ENCODE measurements around the gene MMP25. TPM values are rescaled to one million over a fixed set of nuclear protein-coding genes. Genes with fewer than 3 reads are reported as not detected.

MMP25 gene
- total and polyA plus RNA-seq, 2 experiments from 2014 or later = 0.16 TPM; not detected in 1

- TF ChIP-seq EZH2phosphoT487 (IDR thresholded peaks at IDR 0.05; ENCODE audit: insufficient read depth, low read depth) = no peak
- no peak for TF ChIP-seq EZH2 (IDR thresholded peaks at IDR 0.05; ENCODE audit: insufficient read depth, poor library complexity, severe bottlenecking)
- Histone ChIP-seq H3K27ac (no peak overlapping the region), H3F3A (ENCODE audit: insufficient read depth) (peaks cover 8% of the 10 kb centered on the region; the same call in 1 of the 2 replicates), H2AFZ (no peak overlapping the region), H3K4me2 (ENCODE audit: unreplicated experiment) (no peak overlapping the region), H3K4me1 (ENCODE audit: insufficient read depth) (peaks cover 1% of the 10 kb centered on the region), H3K9me3 (ENCODE audit: low read depth) (no peaks in the 10 kb centered on the region), H3K9me2 (ENCODE audit: insufficient read depth) (no peaks in the 10 kb centered on the region), H3K79me2 (ENCODE audit: insufficient read depth) (no peaks in the 10 kb centered on the region), H3K9ac (no peak overlapping the region), H4K20me1 (ENCODE audit: insufficient read depth) (no peaks in the 10 kb centered on the region), H3K4me3 (no peak overlapping the region), H3K36me3 (ENCODE audit: low read depth) (no peaks in the 10 kb centered on the region; the same call in 1 of the 2 replicates), H3K27me3 (replicated peaks; ENCODE audit: insufficient read depth) (0 out of 2 replicates have a peak, but pooled peaks cover 2% of the 10 kb centered on the region)
- WGBS, 2 experiments (ENCODE audit: low coverage in 1 of 2, low lambda C conversion rate in 2 of 2, missing lambda C conversion rate in 2 of 2) = 39 to 40% methylated on average over 38 to 55 of the region's 58 CpGs
- in situ Hi-C loops (cut with MboI) = no loop called here
- peak; percentile 82 for DNase-seq
Observed at GRCh38 chr16:3027983-3028715, 18.2 kb upstream of the MMP25 start.

GRCh38 chr16:3028716-3029319 lies 17.5 kb upstream of the MMP25 start:
- no peak overlapping the region for H2AFZ ChIP-seq
- H3K27me3 ChIP-seq (replicated peaks; ENCODE audit: insufficient read depth) = 0 out of 2 replicates have a peak, but pooled peaks cover 7% of the 10 kb centered on the region
- H3K9me3 ChIP-seq (ENCODE audit: low read depth) = no peaks in the 10 kb centered on the region
- H4K20me1 ChIP-seq (ENCODE audit: insufficient read depth) = no peaks in the 10 kb centered on the region
- TF ChIP-seq EZH2 (IDR thresholded peaks at IDR 0.05; ENCODE audit: insufficient read depth, poor library complexity, severe bottlenecking) = no peak
- no peak for TF ChIP-seq EZH2phosphoT487 (IDR thresholded peaks at IDR 0.05; ENCODE audit: insufficient read depth, low read depth)
- H3F3A ChIP-seq (ENCODE audit: insufficient read depth) = 0 out of 2 replicates have a peak, but pooled peaks cover 7% of the 10 kb centered on the region
- no peak overlapping the region for H3K27ac ChIP-seq
- H3K79me2 ChIP-seq (ENCODE audit: insufficient read depth) = no peaks in the 10 kb centered on the region
- 34 to 36% methylated on average over 12 to 15 of the region's 15 CpGs for WGBS, 2 experiments (ENCODE audit: low coverage in 1 of 2, low lambda C conversion rate in 2 of 2, missing lambda C conversion rate in 2 of 2)
- no peak overlapping the region for H3K4me3 ChIP-seq
- H3K36me3 ChIP-seq (ENCODE audit: low read depth) = no peaks in the 10 kb centered on the region; the same call in 1 of the 2 replicates
- H3K4me1 ChIP-seq (ENCODE audit: insufficient read depth) = no peaks in the 10 kb centered on the region
- DNase-seq = no peak
- no peaks in the 10 kb centered on the region for H3K9me2 ChIP-seq (ENCODE audit: insufficient read depth)
- in situ Hi-C loops (cut with MboI) = no loop called here
- no peak overlapping the region for H3K4me2 ChIP-seq (ENCODE audit: unreplicated experiment)
- peak overlapping the region; percentile 48; the same call in 1 of the 2 replicates for H3K9ac ChIP-seq

- Histone ChIP-seq H3K4me3 (peak overlapping the region; percentile 50), H2AFZ (peak overlapping the region; percentile 57), H3K9ac (peak overlapping the region; percentile 48; the same call in 1 of the 2 replicates), H4K20me1 (ENCODE audit: insufficient read depth) (no peaks in the 10 kb centered on the region), H3K36me3 (ENCODE audit: low read depth) (no peaks in the 10 kb centered on the region; the same call in 1 of the 2 replicates), H3F3A (ENCODE audit: insufficient read depth) (0 out of 2 replicates have a peak, but pooled peaks cover 7% of the 10 kb centered on the region), H3K4me2 (ENCODE audit: unreplicated experiment) (peak overlapping the region; percentile 33), H3K4me1 (ENCODE audit: insufficient read depth) (no peaks in the 10 kb centered on the region), H3K9me2 (ENCODE audit: insufficient read depth) (no peaks in the 10 kb centered on the region), H3K27ac (no peak overlapping the region), H3K79me2 (ENCODE audit: insufficient read depth) (no peaks in the 10 kb centered on the region), H3K27me3 (replicated peaks; ENCODE audit: insufficient read depth) (0 out of 2 replicates have a peak, but pooled peaks cover 7% of the 10 kb centered on the region), H3K9me3 (ENCODE audit: low read depth) (no peaks in the 10 kb centered on the region)
- TF ChIP-seq EZH2 (IDR thresholded peaks at IDR 0.05; ENCODE audit: insufficient read depth, poor library complexity, severe bottlenecking) (no peak), EZH2phosphoT487 (IDR thresholded peaks at IDR 0.05; ENCODE audit: insufficient read depth, low read depth) (no peak)
- in situ Hi-C loops (cut with MboI) = no loop called here
- peak; percentile 84 for DNase-seq
- 12 to 16% methylated on average over 45 to 54 of the region's 59 CpGs for WGBS, 2 experiments (ENCODE audit: low coverage in 1 of 2, low lambda C conversion rate in 2 of 2, missing lambda C conversion rate in 2 of 2)
Observed at GRCh38 chr16:3029491-3030221, 16.7 kb upstream of the MMP25 start.

Measured in GM23248 (cell line).